Amniotic epithelial cell (primary cell): ENCODE measurements around the gene URGCP.

Source experiments
- DNase-seq: peaks from one replicate; pipeline ENCODE4 v3.0.0-alpha.2; 2010; ENCODE audit warnings: low read depth

Gene URGCP

DNA sequence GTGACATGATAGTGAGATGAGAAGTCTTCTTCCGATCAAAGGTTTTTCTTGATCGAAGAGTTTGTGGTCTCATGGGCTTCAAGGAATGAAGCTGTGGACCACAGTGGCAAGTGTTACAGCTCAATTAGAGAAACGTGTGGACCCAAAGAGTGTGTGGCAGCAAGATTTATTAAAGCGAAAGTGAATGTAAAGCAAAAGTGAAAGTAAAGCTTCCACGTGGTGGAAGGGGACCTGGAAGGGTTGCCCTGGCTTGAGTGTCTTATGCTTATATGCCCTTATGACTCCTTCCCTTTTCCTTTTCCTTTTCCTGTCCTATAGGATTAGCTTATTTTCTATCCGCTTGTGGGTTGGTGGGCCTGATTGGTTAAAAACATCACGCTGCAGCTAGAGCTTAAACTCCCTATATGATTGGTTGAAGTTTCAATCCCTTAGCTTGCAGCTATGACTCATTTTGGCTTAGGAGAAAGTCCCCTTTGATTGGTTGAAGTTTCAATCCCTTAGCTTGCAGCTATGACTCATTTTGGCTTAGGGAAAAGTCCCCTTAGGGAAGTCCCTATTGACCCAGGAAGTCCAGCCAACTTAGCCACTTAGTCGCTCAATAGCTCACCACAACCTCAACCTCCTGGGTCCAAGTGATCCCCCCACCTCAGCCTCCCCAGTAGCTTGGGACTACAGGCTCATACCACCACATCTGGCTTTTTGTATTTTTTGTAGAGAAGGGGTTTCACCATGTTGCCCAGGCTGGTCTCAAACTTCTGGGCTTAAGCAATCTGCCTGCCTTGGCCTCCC is 71.7 kb downstream of the URGCP start:
- DNase-seq, result peak; percentile 32

GRCh38 chr7:43830917-43831316 is 75.5 kb downstream of the URGCP start:
- DNase-seq, result peak; percentile 7
